Measurements from ENCODE around the gene PDE10A. TPM values are rescaled to one million over a fixed set of nuclear protein-coding genes. Genes with fewer than 3 reads are reported as not detected.

The PDE10A gene
- total RNA-seq = 1 to 10 TPM; 4.8 to 6.2 TPM
- polyA plus RNA-seq = 1 to 10 TPM; 1.0 to 1.2 TPM
- long read RNA-seq, donor 1 = 0 reads
- long read RNA-seq, donor 2 = 0 reads
- long read RNA-seq, donor 3 = 0 reads
- long read RNA-seq, donor 4 = 0 reads
- long read RNA-seq, donor 5 = 0 reads

GRCh38 chr6:165662749-165663376 lies at the start of gene PDE10A:
TSS of gene PDE10A (minus strand) at chr6:165663241. CDS start at chr6:165662811, 430 bp downstream.
- peak within 1 kb of the TSS in 1 of 2 donors; percentile 93 for H3K27ac ChIP-seq (ENCODE audit: low read depth in 1 of 2, low read length in 1 of 2)
- H3K36me3 ChIP-seq (ENCODE audit: control insufficient read depth in 4 of 4, insufficient read depth in 4 of 4, low read length in 4 of 4) = no peaks in the 10 kb centered on the region
- ATAC-seq (ENCODE audit: insufficient read depth, low FRiP score) (no peak), DNase-seq (peak; percentile 84 to 90 (median 85))
- 2% methylated on average over 34 to 80 of the region's 80 CpGs for WGBS, 2 donors
- no peaks in the 10 kb centered on the region for H3K9me3 ChIP-seq (ENCODE audit: control insufficient read depth in 4 of 4, insufficient read depth in 3 of 4, low read length in 3 of 4)
- TF ChIP-seq CTCF (IDR thresholded peaks at IDR 0.05; ENCODE audit: control extremely low read depth, extremely low read depth) = no peak
- H3K9ac ChIP-seq (ENCODE audit: insufficient read depth in 1 of 2, low read length in 2 of 2) = peak within 1 kb of the TSS in 1 of 2 donors; percentile 32
- H3K4me3 ChIP-seq = peak within 1 kb of the TSS; percentile 53
- H3K27me3 ChIP-seq (ENCODE audit: control insufficient read depth in 3 of 3, insufficient read depth in 3 of 3, low read length in 2 of 3) = peaks cover 14 to 61% (median 38%) of the 10 kb centered on the region in 3 donors
- peaks cover 0 to 29% (median 9%) of the 10 kb centered on the region in 5 donors for H3K4me1 ChIP-seq (ENCODE audit: control insufficient read depth in 5 of 5, insufficient read depth in 5 of 5, low read length in 5 of 5)

GRCh38 chr6:165708985-165709576 lies 46.0 kb upstream of the PDE10A start:
- H3K27me3 ChIP-seq (ENCODE audit: control insufficient read depth in 3 of 3, insufficient read depth in 3 of 3, low read length in 2 of 3) = no peaks in the 10 kb centered on the region
- 94 to 97% methylated on average over 23 of the region's 23 CpGs for whole genome bisulfite sequencing, 2 donors
- H3K27ac ChIP-seq (ENCODE audit: low read depth in 1 of 2, low read length in 1 of 2) = no peak overlapping the region
- H3K36me3 ChIP-seq (ENCODE audit: control insufficient read depth in 4 of 4, insufficient read depth in 4 of 4, low read length in 4 of 4) = no peaks in the 10 kb centered on the region
- ATAC-seq (ENCODE audit: insufficient read depth, low FRiP score) = no peak
- H3K9me3 ChIP-seq (ENCODE audit: control insufficient read depth in 4 of 4, insufficient read depth in 3 of 4, low read length in 3 of 4) = no peaks in the 10 kb centered on the region
- H3K4me1 ChIP-seq (ENCODE audit: control insufficient read depth in 5 of 5, insufficient read depth in 5 of 5, low read length in 5 of 5) = peaks cover 0 to 14% (median 2%) of the 10 kb centered on the region in 5 donors
- TF ChIP-seq CTCF (IDR thresholded peaks at IDR 0.05; ENCODE audit: control extremely low read depth, extremely low read depth) = no peak
- no peak overlapping the region for H3K4me3 ChIP-seq
- DNase-seq = no peak
- H3K9ac ChIP-seq (ENCODE audit: insufficient read depth in 1 of 2, low read length in 2 of 2) = no peak overlapping the region

- TF ChIP-seq CTCF (IDR thresholded peaks at IDR 0.05; ENCODE audit: control extremely low read depth, extremely low read depth) = no peak
- H3K27ac ChIP-seq (ENCODE audit: low read depth in 1 of 2, low read length in 1 of 2) = no peak overlapping the region
- no peak overlapping the region for H3K9ac ChIP-seq (ENCODE audit: insufficient read depth in 1 of 2, low read length in 2 of 2)
- H3K36me3 ChIP-seq (ENCODE audit: control insufficient read depth in 4 of 4, insufficient read depth in 4 of 4, low read length in 4 of 4) = no peaks in the 10 kb centered on the region
- no peak for DNase-seq
- H3K4me1 ChIP-seq (ENCODE audit: control insufficient read depth in 5 of 5, insufficient read depth in 5 of 5, low read length in 5 of 5) = peaks cover 0 to 27% (median 4%) of the 10 kb centered on the region in 5 donors
- H3K9me3 ChIP-seq (ENCODE audit: control insufficient read depth in 4 of 4, insufficient read depth in 3 of 4, low read length in 3 of 4) = no peaks in the 10 kb centered on the region
- no peak for ATAC-seq (ENCODE audit: insufficient read depth, low FRiP score)
- 93 to 94% methylated on average over 14 of the region's 14 CpGs for WGBS, 2 donors
- H3K4me3 ChIP-seq = no peak overlapping the region
- no peaks in the 10 kb centered on the region for H3K27me3 ChIP-seq (ENCODE audit: control insufficient read depth in 3 of 3, insufficient read depth in 3 of 3, low read length in 2 of 3)
Observed at GRCh38 chr6:165707067-165707853, 44.2 kb upstream of the PDE10A start.
